Kidney glomerular epithelial cell (primary cell): ENCODE results near the gene SNX19.
A peak's percentile ranks its signal among the peaks of the same experiment; 100 is the strongest.
"Not testable (repeated sequence)": the region's sequence is repeated elsewhere in the genome, so short reads cannot be mapped to it uniquely, and the experiment has no call there.

Experiments used
- DNase-seq: peaks from one replicate; lab custom pipeline; 2025; lab: John Stamatoyannopoulos, UW

The SNX19 gene

GRCh38 chr11:130872513-130872912 is 43.8 kb downstream of the SNX19 start:
- DNase-seq, result no peak

- DNase-seq, result no peak
Observed at GRCh38 chr11:130872102-130872501, 44.2 kb downstream of the SNX19 start.

GRCh38 chr11:130871616-130872015 is 44.7 kb downstream of the SNX19 start:
- DNase-seq, result peak; percentile 38

- no peak for DNase-seq
Observed at GRCh38 chr11:130868721-130869390, 47.4 kb downstream of the SNX19 start.

- no peak for DNase-seq
Observed at GRCh38 chr11:130868086-130868710, 48.1 kb downstream of the SNX19 start.

- no peak for DNase-seq
Observed at GRCh38 chr11:130866831-130867230, 49.4 kb downstream of the SNX19 start.

- DNase-seq, result no peak
Observed at GRCh38 chr11:130865774-130866114, 50.5 kb downstream of the SNX19 start.

GRCh38 chr11:130865091-130865773 is 51.0 kb downstream of the SNX19 start:
- no peak for DNase-seq

- peak; percentile 75 for DNase-seq
Observed at GRCh38 chr11:130861902-130862860, 54.1 kb downstream of the SNX19 start.

- DNase-seq, result no peak
Observed at GRCh38 chr11:130861283-130861682, 55.0 kb downstream of the SNX19 start.

GRCh38 chr11:130859886-130860285 is 56.4 kb downstream of the SNX19 start:
- no peak for DNase-seq

- DNase-seq, result no peak
Observed at GRCh38 chr11:130858215-130858614, 58.1 kb downstream of the SNX19 start.

GRCh38 chr11:130855707-130856106 is 60.6 kb downstream of the SNX19 start:
- DNase-seq, result not testable (repeated sequence)

- no peak for DNase-seq
Observed at GRCh38 chr11:130854483-130854882, 61.8 kb downstream of the SNX19 start.

- DNase-seq, result no peak
Observed at GRCh38 chr11:130852589-130852988, 63.7 kb downstream of the SNX19 start.

- no peak for DNase-seq
Observed at GRCh38 chr11:130850185-130850944, 65.9 kb downstream of the SNX19 start.

GRCh38 chr11:130849215-130849568 is 67.1 kb downstream of the SNX19 start:
- DNase-seq, result no peak

- no peak for DNase-seq
Observed at GRCh38 chr11:130848361-130849214, 67.7 kb downstream of the SNX19 start.

GRCh38 chr11:130847517-130847916 is 68.8 kb downstream of the SNX19 start:
- peak; percentile 28 for DNase-seq

- no peak for DNase-seq
Observed at GRCh38 chr11:130846606-130847005, 69.7 kb downstream of the SNX19 start.

- no peak for DNase-seq
Observed at GRCh38 chr11:130842001-130842400, 74.3 kb downstream of the SNX19 start.
